ENCODE data around the gene DOCK6.
A peak's percentile ranks its signal among the peaks of the same experiment; 100 is the strongest.

GRCh38 chr19:11288349-11288748, 26.0 kb upstream of the DOCK6 start:
- TF ChIP-seq POLR2A (IDR thresholded peaks at IDR 0.05): no peak
- peak in 10 of 12 donors; percentile 14 to 39 (median 30) for TF ChIP-seq CTCF (IDR thresholded peaks at IDR 0.05)
